ENCODE measurements around the gene ADAMTSL5. TPM values are rescaled to one million over a fixed set of nuclear protein-coding genes. Genes with fewer than 3 reads are reported as not detected.

ADAMTSL5 gene
- total and polyA plus RNA-seq, 9 of the 15 experiments (the other 6 are each of a cell fraction or from before 2014, with no cell fraction given) = 1.0 to 11.6 (median 4.1) TPM

- TF ChIP-seq SRSF7 (optimal IDR thresholded peaks at IDR 0.05; ENCODE audit: low read depth, low read length) (no peak), CHD1 (IDR thresholded peaks at IDR 0.05; ENCODE audit: low read length) (no peak), ZNF121 (CRISPR knock-in tag; conservative IDR thresholded peaks at IDR 0.05) (0 out of 2 replicates have a peak, but pooled peaks have one; percentile 39), GTF2E2 (tag; IDR thresholded peaks at IDR 0.05) (0 out of 2 replicates have a peak, but pooled peaks have one; percentile 58), HDAC1 (IDR thresholded peaks at IDR 0.05) (peak in 1 of 2 experiments; percentile 82; a peak in 2 of 4 replicates), ZNF41 (CRISPR knock-in tag; conservative IDR thresholded peaks at IDR 0.05) (no peak), PHB (CRISPR knock-in tag; IDR thresholded peaks at IDR 0.05) (0 out of 2 replicates have a peak, but pooled peaks have one; percentile 60), AFF1 (IDR thresholded peaks at IDR 0.05; ENCODE audit: low read depth in 1 of 2, partially characterized antibody in 2 of 2) (peak in 1 of 2 experiments; percentile 32), RAD21 (CRISPR knock-in tag; conservative IDR thresholded peaks at IDR 0.05 in 1 of 2, IDR thresholded peaks at IDR 0.05 in 1 of 2) (0 out of 4 replicates have a peak, but pooled peaks of 1 of the 2 experiments have one; percentile 15), ZBTB43 (CRISPR knock-in tag; IDR thresholded peaks at IDR 0.05) (no peak), GTF3C2 (IDR thresholded peaks at IDR 0.05; ENCODE audit: borderline replicate concordance, extremely low read depth, insufficient read length) (peak; percentile 88), FOXK2 (conservative IDR thresholded peaks at IDR 0.05 in 1 of 2, IDR thresholded peaks at IDR 0.05 in 1 of 2; ENCODE audit: low read depth in 2 of 2) (peak; percentile 35 to 80; a peak in 2 of 4 replicates), TRIM28 (IDR thresholded peaks at IDR 0.05) (0 out of 2 replicates have a peak, but pooled peaks have one; percentile 61), ELF1 (tag; IDR thresholded peaks at IDR 0.05) (peak; percentile 95), KLF16 (IDR thresholded peaks at IDR 0.05) (no peak), RBM25 (IDR thresholded peaks at IDR 0.05; ENCODE audit: low read depth, low read length, severe bottlenecking) (no peak), KDM1A (IDR thresholded peaks at IDR 0.05) (peak in 1 of 2 experiments; percentile 63; a peak in 1 of 4 replicates), RB1 (IDR thresholded peaks at IDR 0.05; ENCODE audit: low read depth) (peak; percentile 55; the same call in 1 of the 2 replicates)
Observed at GRCh38 chr19:1478934-1479707, 33.7 kb downstream of the ADAMTSL5 start, which contains the start of gene C19orf25 (continued).
